HG03139 (cell line): ENCODE data around the gene SPTSSB.

Experiments
- ATAC-seq: cut with Tn5 transposase; IDR thresholded peaks from one replicate; pipeline ENCODE4 v1.9.1; 2021; ENCODE audit not compliant: unreplicated experiment

SPTSSB gene, protein sequence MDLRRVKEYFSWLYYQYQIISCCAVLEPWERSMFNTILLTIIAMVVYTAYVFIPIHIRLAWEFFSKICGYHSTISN

DNA sequence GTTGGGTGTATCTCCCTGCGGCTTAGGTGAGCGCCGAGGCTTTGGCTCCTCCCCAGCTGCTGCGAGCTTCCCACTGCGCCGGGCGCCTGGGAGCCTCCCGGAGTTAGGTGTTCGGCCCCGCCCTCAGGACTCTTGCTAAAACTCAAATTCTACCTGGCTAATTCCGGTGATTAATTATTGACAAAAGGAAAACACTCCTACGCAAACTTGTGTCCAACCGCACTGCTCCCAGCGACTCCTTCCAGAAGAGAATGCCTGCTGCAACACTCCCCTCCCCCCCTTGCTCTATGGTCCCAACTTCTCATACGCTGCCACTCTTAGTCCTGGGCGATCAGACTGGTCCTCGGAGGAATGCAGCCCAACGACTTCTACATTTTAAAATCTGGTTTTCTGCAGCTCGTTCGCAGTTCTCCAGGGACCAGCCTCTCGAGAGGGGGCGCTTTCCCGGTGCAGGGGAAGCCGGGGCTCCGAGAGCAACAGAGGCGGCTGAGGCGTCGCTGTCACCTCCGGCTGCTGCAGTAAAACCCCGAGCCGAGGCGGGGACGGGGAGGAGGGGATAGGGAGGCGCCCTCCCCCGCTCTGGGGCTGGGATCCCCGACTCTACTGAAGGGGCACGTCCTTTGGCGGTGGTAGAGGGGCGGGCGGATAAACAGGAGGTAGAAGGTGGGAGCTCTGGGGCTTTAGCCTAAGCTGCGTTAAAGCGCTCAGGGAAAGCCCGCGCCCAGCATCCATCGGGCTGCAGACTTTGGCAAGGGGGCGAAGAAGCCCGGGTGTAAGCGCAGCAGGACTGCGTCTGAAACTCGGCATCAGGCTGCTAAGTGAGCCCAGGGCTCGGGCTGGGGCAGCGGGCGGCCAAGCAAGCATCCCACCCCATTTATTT is at the start of gene SPTSSB:
Gene SPTSSB (minus strand): TSS at position 77 of the 880 bp plus-strand sequence. CDS start 25,194 bp downstream, outside the sequence.
- ATAC-seq, result peak; percentile 52

DNA sequence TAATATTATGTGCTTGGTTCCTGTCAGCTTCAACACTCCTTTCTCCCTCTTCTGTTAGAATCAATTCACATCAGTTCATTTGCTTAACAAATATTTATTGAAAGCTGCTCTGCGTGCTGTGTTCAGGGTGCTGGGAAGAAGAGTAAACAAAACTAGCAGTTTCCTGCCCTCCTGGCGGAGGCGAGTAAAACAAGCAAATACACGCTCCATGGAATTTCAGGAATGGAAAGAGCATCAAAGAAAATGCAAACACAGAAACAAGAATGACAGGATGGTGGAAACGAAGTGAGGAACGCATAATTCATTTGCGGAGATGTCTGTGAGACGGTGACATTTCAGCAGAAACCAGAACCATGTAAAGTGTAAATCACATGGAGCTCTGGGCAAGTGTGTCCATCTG is 49.4 kb upstream of the SPTSSB start:
- ATAC-seq, result no peak

DNA sequence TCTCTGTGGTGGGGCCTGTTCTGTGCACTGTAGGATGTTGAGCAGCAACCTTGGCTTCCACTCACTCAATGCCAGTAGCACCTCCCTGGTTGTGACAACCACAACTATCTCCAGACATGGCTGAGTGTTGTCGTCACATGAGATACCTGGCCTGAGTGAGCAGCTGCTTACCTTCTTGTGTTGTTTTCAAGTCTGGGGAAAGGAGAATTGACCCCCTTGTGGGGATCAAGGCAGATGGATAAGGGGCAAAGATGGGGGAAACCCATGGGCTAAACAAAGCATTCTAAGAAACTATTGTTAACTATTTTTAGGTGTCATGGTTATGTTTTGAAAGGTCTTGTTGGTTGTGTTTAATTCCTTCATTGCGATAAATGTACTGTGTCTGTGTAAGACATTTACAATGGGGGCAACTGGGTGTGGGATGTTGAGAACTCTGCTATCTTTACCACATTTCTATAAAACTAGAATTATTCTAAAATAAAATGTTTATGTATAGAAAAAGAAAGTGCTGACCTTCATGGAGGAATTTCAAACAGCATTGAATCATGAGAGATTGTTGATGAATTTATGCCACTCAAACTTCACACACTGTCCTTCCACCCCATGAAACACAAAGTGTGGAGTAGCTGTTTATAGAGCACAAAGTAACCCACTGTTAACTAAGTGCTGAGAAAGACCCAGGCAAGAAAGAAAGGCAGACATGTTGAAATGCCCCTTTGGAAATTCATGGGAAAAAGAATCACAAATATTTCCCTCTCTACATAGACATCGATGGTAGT is 48.4 kb upstream of the SPTSSB start:
- no peak for ATAC-seq

DNA sequence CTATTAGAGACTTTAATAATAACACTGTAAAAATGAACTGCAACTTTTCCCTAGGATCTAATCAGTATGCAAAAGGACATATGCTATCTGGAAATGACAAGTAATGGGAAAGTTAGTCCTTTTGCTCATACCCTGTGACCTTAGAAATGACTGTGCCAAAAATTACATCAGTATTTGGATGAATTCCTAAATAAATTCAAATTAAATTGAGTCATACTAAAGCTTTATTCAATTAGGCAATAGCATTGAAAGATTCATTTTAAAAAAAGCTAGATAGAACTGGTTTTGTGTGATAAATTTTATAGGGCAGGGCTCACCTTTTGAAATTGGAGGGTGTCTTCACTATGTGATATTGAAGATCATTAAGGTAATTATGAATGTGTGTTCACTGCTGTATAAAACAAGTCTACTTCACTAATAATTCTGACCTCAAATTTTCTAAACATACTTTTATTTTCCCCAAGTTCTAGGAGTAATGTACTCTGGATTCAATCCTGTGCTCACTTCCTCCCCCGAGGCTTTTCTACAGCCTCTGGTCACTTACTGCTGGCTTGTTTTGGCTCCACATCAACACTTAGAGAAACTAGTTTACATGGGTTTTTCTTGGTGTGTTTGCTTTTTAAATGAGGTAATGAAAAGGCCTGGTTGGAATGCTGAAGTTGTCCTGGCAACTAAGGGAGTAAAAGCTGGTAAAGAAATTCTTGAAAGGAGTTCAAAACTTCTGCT is 44.4 kb upstream of the SPTSSB start:
- no peak for ATAC-seq

DNA sequence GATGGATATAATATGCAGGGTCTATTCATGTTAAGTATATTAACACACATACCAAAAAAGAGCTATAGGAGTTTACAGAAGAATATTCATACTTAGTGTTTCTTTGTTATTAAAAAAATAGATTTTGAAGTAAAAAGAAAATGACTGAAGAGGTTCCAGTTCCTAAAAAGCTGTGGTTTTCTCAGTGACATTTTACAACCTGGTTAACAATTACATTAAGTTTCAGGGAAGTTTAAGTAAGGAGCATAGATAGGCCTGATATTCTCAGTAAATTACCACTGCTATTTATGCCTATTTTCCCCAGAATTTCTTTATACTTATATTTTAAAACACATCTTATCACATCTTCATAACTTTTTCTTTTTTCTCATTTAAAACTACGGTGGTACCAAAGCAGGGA is 43.6 kb upstream of the SPTSSB start:
- ATAC-seq, result no peak

DNA sequence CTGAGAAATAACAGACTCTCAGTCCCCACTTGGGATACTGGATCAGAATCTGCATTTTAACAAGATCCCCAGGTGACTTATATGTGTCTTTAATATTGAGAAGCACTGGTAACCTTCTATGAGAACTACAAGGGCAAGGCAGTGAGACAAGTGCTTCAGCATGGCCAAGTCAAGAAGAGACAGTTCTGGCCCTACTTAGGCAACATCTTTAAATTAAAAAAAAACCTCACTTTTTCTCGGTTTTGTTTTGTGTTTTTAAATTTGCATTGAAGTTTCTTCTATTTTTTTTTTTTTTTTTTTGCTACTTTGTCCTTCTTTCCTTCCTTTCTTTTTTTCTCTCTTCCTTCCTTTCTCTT is 42.5 kb upstream of the SPTSSB start:
- ATAC-seq, result no peak

DNA sequence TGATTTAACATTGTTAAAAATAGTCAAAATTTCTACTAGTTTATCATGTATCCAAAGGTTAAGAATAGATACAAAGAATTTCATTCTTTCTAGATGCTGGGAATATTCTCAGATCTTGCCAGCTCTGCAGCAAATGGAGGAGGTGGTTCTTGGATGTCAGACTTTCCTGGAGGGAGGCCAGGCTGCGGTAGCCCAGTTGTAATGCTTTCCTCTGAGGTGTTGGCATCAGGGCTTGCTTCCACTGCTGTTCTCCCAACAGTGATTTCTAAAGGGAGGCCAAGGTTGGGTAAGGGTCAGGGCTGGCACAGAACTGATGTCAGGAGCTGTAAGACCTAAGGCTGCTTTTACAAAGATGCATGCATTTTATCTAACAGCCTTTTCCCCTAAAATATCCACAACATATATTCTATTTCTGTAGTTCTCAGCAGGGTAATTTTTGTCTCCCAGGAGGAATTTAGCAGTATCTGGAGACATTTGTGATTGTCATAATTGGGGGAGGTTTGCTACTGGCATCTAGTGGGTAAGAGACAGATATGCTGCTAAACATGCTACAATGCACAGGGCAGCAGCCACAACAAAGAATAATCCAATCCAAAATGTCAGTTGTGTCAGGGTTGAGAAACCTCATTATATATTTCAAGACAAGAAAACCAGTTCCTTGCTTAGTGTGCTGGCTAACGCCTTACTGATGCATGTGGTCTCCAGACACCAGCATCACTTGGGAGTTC is 42.0 kb upstream of the SPTSSB start:
- ATAC-seq, result no peak

DNA sequence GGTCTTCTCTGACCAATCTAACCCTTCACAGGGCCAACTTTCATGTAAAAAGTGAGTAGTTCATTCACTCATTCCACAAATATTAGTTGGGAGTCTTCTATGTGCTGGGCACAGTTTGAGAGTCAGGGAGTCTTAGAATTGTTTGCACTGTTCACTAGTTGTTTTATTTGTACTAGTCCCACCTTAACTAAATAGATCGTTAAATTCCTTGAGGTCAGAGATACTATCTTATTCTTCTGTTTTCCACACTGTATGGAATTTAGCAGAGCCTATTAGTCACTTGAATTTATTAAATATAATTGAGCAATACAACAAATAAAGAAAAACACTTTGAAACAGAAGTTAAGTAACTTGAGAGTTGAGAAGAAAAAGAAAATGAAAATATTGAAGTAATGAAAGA is 40.8 kb upstream of the SPTSSB start:
- no peak for ATAC-seq

DNA sequence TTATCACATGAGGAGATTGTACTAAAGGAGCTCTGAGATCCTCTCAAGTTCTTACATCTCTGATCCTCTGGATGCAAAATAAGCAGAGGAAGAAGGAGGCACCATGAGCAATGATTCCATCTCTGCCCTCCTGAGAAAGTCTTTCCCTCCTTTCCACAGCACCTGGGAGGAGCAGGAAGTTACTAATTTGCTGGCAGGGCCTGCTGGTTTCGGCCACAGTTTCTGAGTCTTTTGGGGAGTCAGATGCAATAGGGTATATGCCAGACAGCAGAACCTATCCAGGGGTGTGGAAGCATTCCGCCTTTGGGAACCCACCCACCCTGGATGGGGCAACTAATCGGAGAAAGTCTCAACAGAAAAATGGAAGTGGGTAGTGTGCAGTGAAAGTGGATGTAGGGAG is 38.5 kb upstream of the SPTSSB start:
- ATAC-seq, result no peak

DNA sequence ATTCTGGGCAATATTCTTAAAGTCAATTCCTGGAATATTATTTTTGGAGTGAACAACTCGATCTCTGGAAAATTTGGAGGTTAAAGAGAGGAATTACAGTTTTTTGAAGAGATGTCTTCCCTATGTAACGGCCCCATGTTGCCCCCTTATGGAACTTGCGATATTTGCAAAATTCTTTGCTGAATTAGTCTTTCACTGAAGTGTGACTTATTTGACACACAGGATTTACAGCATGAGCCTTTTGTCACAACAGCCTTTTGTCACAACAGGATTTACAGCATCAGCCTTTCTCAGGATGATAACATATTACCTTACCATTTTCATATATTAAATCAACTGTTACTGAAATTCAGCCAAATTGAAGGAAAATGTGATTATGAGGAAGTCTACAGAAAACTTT is 37.8 kb upstream of the SPTSSB start:
- ATAC-seq, result no peak

DNA sequence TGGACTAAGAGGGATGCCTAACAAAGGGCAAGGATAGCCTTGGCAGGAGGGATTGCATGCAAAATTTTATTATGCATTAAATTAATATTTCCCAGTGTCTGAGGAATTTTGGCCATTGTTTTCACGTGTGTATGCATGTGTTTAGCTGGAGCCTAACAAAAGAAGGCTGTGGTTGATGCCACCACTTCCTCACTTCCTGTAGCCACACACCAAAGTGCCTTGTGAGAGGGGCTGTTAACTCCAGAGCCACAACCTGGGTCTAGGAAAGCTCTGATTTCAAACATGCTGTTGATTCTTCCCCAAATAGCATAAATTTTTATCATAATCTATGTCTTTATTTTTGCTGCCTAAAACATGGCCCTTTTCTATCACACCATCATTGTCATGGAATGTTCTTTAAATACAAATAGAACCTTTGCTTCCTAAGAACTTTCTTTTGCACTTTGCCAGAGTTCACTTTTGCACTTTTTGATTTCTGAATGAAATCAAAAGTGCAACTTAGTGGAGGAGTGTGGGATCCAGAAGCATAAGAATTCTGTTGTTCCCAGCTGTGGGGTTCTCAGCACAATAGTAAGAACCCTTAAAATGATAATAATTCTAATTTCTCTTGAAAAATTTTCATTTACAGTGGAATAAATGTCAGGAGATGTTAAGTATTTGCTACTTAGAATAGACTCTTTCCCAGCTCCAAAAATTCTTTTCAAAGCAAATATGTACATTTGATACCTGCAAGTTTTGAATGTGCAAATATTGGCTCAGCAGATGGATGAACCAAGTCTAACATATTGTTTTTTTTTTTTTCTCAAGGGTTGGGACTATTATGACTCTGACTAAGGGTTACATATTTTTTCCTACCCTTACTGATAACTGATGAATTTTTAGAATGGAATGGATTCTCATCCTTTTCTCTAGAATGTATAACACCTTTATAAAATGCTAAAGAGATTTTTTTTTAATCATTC is 35.6 kb upstream of the SPTSSB start:
- no peak for ATAC-seq

DNA sequence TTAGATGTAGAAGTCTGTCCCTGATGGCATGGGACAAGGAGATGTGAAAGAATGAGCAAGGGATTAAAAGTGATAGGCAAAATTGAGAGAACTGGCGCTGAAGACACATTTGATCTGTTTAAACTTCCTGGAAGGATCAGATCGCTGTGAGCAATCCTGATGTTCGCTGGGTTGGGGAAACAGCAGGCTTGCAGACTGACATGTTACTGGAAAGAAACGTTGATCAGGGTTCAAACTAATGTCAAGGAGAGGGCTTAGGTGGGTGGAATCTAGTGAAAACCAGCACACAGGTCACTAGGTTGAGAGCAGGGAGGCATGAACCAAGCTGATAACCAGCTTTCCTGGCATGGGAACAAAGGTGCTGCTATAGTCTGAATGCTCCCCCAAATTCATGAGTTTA is 34.5 kb upstream of the SPTSSB start:
- no peak for ATAC-seq

DNA sequence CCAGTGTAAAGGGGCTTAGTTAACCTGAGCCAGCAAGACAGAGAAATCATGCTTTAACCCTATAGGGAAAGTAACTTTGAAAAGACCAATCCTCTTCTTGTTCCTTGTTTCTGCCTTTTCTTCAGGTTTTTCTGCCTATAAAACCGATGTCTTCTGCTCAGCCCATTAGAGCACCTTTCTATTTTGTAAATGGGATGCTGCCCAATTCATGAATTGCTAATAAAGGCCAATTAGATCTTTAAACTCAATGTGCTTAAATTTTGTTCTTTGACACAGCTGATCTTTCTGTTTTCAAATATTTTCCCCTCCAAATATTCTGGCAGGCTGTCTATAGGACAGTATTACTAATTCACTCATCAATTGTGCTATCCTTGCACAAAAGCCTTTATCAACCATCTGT is 33.8 kb upstream of the SPTSSB start:
- no peak for ATAC-seq

DNA sequence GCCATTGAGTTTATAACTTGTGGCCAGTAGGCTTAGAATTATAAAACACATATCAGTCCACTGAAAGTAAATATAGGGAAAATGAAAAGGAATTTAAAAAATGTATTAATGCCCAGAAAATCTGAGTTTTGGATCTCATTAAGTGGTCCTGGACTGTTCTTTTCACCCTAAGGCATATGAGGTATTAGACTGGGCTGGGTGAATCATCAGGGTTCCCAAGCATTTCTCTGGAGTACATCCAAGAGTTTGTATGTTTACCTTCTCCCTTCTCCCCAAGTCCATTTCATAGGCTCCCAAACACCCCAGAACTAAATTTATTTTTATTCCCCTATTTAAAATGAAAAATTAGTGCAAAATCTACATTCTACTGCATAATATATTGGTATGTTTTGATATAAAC is 31.9 kb upstream of the SPTSSB start:
- no peak for ATAC-seq

DNA sequence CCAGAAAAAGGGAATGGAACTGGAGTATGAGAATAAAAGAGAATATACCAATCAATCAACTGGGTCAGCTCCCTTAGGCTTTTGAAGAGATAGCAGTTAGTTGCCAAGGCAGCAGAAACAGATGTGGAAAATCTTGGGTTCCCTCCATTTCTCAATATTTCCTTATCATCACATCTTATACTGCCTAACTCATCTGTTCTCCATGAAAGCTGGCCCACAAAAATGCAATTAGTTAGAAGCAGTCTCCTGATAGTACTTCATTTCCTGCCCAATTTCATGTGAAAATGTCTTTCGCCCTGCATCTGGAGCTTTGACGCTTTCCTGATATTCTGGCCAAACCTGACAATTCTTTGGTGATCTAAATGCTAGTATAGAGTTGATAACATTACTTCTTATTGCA is 30.1 kb upstream of the SPTSSB start:
- ATAC-seq, result no peak

DNA sequence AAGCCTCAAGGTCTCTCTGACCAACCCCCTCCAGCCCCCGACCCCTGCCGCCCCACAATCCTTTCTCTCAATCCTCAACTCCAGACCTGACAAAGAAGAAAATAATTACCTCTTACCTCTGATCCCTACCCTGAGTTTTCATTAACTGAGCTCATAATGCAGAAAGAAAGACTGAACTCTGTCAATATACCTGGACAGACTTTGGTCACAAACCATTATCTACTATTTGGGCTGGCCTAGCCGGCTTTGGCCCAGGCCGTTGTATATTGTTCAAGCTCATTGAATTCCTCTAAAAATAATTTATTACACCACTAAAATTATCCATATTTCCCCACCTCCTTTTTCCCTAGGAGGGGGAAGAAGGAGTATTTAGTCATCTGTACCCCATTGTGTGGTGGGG is 29.3 kb upstream of the SPTSSB start:
- no peak for ATAC-seq

DNA sequence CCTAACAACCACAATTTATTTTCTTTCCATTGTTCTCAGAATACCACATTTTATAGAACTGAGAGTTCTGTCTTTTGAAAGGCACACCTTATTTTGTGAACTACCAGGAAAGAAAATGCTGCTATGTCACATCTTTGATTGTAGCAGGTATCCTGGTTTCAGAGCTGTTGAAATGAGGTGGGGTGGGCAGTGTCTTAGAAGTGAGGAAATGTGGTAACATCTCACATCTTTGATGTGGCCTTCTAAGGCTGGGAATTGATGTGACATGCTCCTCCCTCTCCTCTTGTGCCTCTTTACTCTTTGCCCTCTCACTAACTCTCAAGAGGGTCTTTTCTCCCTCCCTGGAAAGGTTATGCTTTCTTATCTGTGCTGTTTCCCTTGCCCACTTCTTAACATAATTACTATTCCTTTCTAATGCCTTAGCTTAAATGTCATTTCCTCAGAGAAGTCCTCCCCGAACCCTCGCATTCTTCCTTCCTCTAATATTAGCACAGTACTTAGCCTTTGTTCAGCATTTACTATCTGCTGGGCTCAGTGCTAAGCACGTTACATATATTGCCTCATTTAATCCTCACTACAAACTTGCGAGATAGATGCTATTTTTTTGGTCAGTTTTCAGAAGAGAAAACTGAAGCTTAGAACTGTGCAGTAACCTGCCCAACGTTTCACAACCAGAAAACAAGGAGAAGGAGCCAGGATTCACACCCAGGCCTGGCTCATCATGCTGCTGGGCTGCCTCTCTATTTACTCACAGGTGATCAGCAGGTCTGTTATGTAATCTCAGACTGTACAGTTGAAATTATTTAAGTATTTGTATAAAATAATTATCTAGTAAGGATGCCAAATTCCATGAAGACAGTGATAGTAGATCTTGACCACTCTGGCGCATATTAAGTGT is 24.0 kb upstream of the SPTSSB start:
- ATAC-seq, result no peak

DNA sequence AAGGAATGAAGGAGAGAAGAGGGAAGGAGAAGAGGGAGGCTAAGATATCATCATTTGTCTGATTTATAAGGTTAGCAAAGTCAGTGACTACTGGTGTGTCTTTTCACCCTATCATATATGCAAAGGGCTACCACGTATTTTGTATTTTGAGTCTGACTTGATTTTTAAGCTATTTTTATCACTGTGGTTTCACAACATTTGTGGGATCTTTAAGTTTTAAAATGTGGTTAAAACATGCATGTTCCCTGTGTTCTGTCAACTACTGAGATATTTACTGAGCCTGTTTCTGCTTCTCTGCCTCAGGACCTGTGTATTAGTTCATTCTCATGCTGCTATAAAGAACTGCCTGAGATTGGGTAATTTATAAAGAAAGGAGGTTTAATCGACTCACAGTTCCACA is 22.5 kb upstream of the SPTSSB start:
- peak; percentile 61 for ATAC-seq

DNA sequence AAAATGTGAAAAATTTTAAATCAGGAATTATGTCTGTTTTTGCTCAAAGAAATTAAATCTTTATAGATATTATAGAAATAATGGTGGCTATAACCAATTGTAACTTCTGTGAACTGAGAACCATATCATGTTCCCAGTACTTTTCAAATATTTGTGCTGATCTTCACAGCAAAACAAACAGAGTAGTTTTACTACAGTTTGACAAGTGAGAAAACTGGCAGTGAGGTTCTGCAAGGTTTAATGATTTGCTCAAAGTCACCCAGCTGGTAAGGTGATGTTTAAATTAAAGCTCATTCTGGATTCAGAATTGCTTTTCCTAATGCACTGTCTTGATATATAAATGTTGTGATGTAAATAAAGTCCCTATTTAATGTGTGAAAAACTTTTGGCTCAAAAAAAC is 22.0 kb upstream of the SPTSSB start:
- no peak for ATAC-seq
